GM23248 (cell line): ENCODE results near the gene BDH1.

Experiments used
- EZH2 ChIP-seq: fragments of 200-600 bp; sonication (generic); IDR thresholded peaks from 2 replicates; pipeline ENCODE4 v1.6.1; 2018; ENCODE audit warnings: antibody characterized with exemption, mild to moderate bottlenecking; ENCODE audit not compliant: insufficient read depth, poor library complexity, severe bottlenecking
- EZH2phosphoT487 ChIP-seq: fragments of 200-600 bp; sonication (generic); IDR thresholded peaks from 2 replicates; pipeline ENCODE4 v1.6.1; 2018; ENCODE audit warnings: antibody characterized with exemption, moderate library complexity, mild to moderate bottlenecking, low read depth; ENCODE audit not compliant: insufficient read depth

- TF ChIP-seq EZH2 = no peak
- no peak for TF ChIP-seq EZH2phosphoT487
Observed at GRCh38 chr3:197593046-197593380, 37.2 kb upstream of the BDH1 start.
